Measurements from ENCODE around the gene ITM2B.
"Not testable (repeated sequence)": the region's sequence is repeated elsewhere in the genome, so short reads cannot be mapped to it uniquely, and the experiment has no call there.

The ITM2B gene

GRCh38 chr13:48235341-48236135, 2.5 kb downstream of the ITM2B start:
- TF ChIP-seq CTCF (IDR thresholded peaks at IDR 0.05; ENCODE audit: control insufficient read depth, extremely low read depth, insufficient read depth), result no peak
- DNase-seq (ENCODE audit: low read depth), result no peak
- no peak overlapping the region for H3K4me3 ChIP-seq (ENCODE audit: low read depth, low read length)

- no peak for TF ChIP-seq CTCF (IDR thresholded peaks at IDR 0.05; ENCODE audit: control insufficient read depth, extremely low read depth, insufficient read depth)
- DNase-seq (ENCODE audit: low read depth), result no peak
- H3K4me3 ChIP-seq (ENCODE audit: low read depth, low read length), result no peak overlapping the region
Measured at GRCh38 chr13:48236528-48237353, 3.7 kb downstream of the ITM2B start.

- DNase-seq (ENCODE audit: low read depth); H3K4me3 ChIP-seq (ENCODE audit: low read depth, low read length): not testable (repeated sequence)
Measured at GRCh38 chr13:48239369-48239768, 6.4 kb downstream of the ITM2B start.

- no peak for DNase-seq (ENCODE audit: low read depth)
- no peak overlapping the region for H3K4me3 ChIP-seq (ENCODE audit: low read depth, low read length)
- no peak for TF ChIP-seq CTCF (IDR thresholded peaks at IDR 0.05; ENCODE audit: control insufficient read depth, extremely low read depth, insufficient read depth)
Measured at GRCh38 chr13:48241651-48242050, 8.6 kb downstream of the ITM2B start.

GRCh38 chr13:48242677-48243076, 9.7 kb downstream of the ITM2B start:
- no peak overlapping the region for H3K4me3 ChIP-seq (ENCODE audit: low read depth, low read length)
- no peak for TF ChIP-seq CTCF (IDR thresholded peaks at IDR 0.05; ENCODE audit: control insufficient read depth, extremely low read depth, insufficient read depth)
- DNase-seq (ENCODE audit: low read depth), result no peak

- no peak overlapping the region for H3K4me3 ChIP-seq (ENCODE audit: low read depth, low read length)
- no peak for TF ChIP-seq CTCF (IDR thresholded peaks at IDR 0.05; ENCODE audit: control insufficient read depth, extremely low read depth, insufficient read depth)
- DNase-seq (ENCODE audit: low read depth), result no peak
Measured at GRCh38 chr13:48244159-48244558, 11.2 kb downstream of the ITM2B start.

- no peak overlapping the region for H3K4me3 ChIP-seq (ENCODE audit: low read depth, low read length)
- no peak for DNase-seq (ENCODE audit: low read depth)
- no peak for TF ChIP-seq CTCF (IDR thresholded peaks at IDR 0.05; ENCODE audit: control insufficient read depth, extremely low read depth, insufficient read depth)
Measured at GRCh38 chr13:48246102-48246501, 13.1 kb downstream of the ITM2B start.

Measured in LNCaP clone FGC (cell line).